Measurements from ENCODE around the gene ACSS2. TPM values are rescaled to one million over a fixed set of nuclear protein-coding genes. Genes with fewer than 3 reads are reported as not detected.
A peak's percentile ranks its signal among the peaks of the same experiment; 100 is the strongest.
"Not testable (repeated sequence)": the region's sequence is repeated elsewhere in the genome, so short reads cannot be mapped to it uniquely, and the experiment has no call there.

The ACSS2 gene
- total RNA-seq, 4 donors from 2014 or later, result 48.5 to 89.6 (median 68.1) TPM

DNA sequence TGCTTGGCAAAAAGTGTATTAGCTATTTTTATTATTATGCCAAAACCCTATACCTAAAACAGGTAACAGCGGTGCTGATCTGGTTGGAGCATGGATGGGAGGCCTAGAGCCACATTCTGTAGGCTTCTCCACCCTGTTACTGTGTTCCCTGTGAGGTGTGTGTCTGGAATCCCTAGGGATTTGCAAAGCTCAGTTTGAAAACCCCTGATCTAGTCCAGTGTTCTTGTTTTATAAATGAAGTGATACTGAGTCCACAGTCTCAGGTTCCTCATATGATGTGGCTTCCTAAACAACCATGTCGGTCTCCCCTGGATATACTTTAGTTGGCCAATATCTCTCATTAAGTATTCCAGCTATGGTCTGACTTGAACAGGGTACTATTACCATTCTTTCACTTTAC is 16.3 kb downstream of the ACSS2 start:
- no peak overlapping the region for H3K27ac ChIP-seq
- no peak overlapping the region for H3K4me3 ChIP-seq (replicated peaks in 1 of 3)
- peaks cover 0 to 6% of the 10 kb centered on the region in 2 donors for H3K4me1 ChIP-seq
- DNase-seq, result no peak
- H3K9me3 ChIP-seq, result no peaks in the 10 kb centered on the region
- H3K27me3 ChIP-seq, result no peaks in the 10 kb centered on the region
- no peaks in the 10 kb centered on the region for H3K36me3 ChIP-seq
- intact Hi-C loops (cut with DNase I), result no loop called here
- 97 to 100% methylated on average over 2 of the region's 2 CpGs for WGBS, 2 donors
- TF ChIP-seq, protein P1, sequence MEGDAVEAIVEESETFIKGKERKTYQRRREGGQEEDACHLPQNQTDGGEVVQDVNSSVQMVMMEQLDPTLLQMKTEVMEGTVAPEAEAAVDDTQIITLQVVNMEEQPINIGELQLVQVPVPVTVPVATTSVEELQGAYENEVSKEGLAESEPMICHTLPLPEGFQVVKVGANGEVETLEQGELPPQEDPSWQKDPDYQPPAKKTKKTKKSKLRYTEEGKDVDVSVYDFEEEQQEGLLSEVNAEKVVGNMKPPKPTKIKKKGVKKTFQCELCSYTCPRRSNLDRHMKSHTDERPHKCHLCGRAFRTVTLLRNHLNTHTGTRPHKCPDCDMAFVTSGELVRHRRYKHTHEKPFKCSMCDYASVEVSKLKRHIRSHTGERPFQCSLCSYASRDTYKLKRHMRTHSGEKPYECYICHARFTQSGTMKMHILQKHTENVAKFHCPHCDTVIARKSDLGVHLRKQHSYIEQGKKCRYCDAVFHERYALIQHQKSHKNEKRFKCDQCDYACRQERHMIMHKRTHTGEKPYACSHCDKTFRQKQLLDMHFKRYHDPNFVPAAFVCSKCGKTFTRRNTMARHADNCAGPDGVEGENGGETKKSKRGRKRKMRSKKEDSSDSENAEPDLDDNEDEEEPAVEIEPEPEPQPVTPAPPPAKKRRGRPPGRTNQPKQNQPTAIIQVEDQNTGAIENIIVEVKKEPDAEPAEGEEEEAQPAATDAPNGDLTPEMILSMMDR (IDR thresholded peaks at IDR 0.05), result no peak
- TF ChIP-seq POLR2A (IDR thresholded peaks at IDR 0.05), result no peak

DNA sequence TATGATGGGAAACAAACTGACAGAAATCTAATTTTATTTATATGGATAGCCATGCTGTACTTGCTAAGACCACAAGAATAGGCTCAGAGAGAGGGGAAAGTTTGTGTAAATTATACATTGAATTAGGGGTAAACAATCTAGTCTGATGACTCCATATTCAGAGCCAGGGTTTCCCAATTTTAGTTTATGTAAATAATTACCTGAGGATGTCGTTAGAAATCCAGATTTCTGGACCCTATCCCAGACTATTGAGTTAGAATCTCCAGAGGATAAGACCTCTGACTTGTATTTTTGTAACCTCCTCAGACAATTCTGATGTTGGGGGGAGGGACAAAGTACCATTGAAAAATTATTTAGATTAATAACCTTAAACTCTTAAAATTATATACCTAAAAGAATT is 18.3 kb downstream of the ACSS2 start:
- Histone ChIP-seq H3K27me3 (no peaks in the 10 kb centered on the region), H3K36me3 (no peaks in the 10 kb centered on the region), H3K27ac (no peak overlapping the region), H3K4me1 (peaks cover 0 to 6% of the 10 kb centered on the region in 2 donors), H3K4me3 (replicated peaks in 1 of 3) (no peak overlapping the region), H3K9me3 (no peaks in the 10 kb centered on the region)
- no peak for DNase-seq
- no peak for TF ChIP-seq POLR2A (IDR thresholded peaks at IDR 0.05)
- TF ChIP-seq, protein P1 (IDR thresholded peaks at IDR 0.05), result no peak
- 50 to 51% methylated on average over 1 of the region's 1 CpG for WGBS, 2 donors
- intact Hi-C loops (cut with DNase I), result no loop called here

DNA sequence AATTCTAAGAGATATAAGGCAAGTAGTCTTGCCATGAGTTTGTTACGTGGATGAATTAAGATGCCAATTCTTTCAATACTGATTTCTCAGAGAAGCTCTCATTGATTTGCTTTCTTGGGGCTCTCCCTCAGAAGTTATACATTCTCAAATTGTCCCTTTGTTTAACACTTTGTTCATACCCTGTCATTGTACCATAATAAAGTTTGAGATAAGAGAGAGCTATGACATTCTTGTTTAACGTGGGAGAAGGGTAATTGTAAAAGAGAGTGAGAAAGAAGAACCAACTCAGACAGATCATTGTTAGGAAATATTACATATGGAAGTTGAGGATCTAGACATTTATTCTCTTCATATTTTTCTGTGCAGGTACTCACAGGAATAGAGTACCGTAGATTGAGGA is 19.1 kb downstream of the ACSS2 start:
- Histone ChIP-seq H3K4me3 (replicated peaks in 1 of 3) (no peak overlapping the region), H3K9me3 (no peaks in the 10 kb centered on the region), H3K27me3 (no peaks in the 10 kb centered on the region), H3K4me1 (peaks cover 0 to 6% of the 10 kb centered on the region in 2 donors), H3K27ac (no peak overlapping the region), H3K36me3 (no peaks in the 10 kb centered on the region)
- WGBS, 2 donors, result 90 to 92% methylated on average over 3 of the region's 3 CpGs
- intact Hi-C loops (cut with DNase I), result no loop called here
- TF ChIP-seq, protein P1 (IDR thresholded peaks at IDR 0.05), result no peak
- TF ChIP-seq POLR2A (IDR thresholded peaks at IDR 0.05), result no peak
- no peak for DNase-seq

DNA sequence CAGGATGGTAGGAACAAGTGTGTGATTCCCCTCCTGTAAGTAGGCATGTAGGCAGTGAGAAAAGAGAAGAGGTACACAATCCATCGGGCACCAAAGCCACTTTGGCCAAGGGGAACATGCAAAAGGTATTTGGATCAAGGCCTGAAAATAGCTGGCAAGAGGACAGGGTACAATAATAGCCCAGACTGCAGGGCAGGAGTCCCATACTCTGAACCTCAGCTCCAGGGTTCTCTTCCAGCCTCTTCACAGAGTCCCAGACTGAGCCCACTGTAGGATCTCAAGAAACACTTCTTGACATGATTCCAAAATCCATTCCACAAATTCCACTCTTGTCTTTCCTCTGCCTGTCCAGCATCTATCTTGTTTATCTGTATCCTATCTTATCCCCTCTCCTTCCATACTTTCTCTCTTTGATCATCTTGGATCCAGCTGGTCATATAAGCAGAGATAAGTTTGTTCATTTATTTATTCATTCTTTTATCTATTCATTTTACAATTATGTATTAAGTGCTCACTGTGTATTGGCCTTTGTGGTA is 19.7 kb downstream of the ACSS2 start:
- H3K27me3 ChIP-seq, result no peaks in the 10 kb centered on the region
- H3K4me1 ChIP-seq, result peaks cover 0 to 6% of the 10 kb centered on the region in 2 donors
- DNase-seq, result peak in 1 of 2 donors; percentile 13
- no peak overlapping the region for H3K4me3 ChIP-seq (replicated peaks in 1 of 3)
- TF ChIP-seq, protein P1 (IDR thresholded peaks at IDR 0.05), result no peak
- TF ChIP-seq POLR2A (IDR thresholded peaks at IDR 0.05), result no peak
- WGBS, 2 donors, result 23 to 35% methylated on average over 1 of the region's 1 CpG
- intact Hi-C loops (cut with DNase I), result no loop called here
- H3K36me3 ChIP-seq, result no peaks in the 10 kb centered on the region
- no peaks in the 10 kb centered on the region for H3K9me3 ChIP-seq
- no peak overlapping the region for H3K27ac ChIP-seq

DNA sequence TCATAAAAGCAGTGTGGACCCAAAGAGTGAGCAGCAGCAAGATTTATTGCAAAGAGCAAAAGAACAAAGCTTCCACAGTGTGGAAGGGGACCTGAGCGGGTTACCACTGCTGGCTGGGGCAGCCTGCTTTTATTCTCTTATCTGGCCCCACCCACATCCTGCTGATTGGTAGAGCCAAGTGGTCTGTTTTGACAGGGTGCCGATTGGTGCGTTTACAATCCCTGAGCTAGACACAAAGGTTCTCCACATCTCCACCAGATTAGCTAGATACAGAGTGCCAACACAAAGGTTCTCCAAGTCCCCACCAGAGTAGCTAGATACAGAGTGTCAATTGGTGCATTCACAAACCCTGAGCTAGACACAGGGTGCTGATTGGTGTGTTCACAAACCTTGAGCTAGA is 21.7 kb downstream of the ACSS2 start:
- intact Hi-C loops (cut with DNase I); H3K27me3 ChIP-seq; DNase-seq; H3K4me1 ChIP-seq; H3K9me3 ChIP-seq; H3K27ac ChIP-seq; H3K4me3 ChIP-seq (replicated peaks in 1 of 3); H3K36me3 ChIP-seq: not testable (repeated sequence)
- WGBS, 2 donors, result 85 to 90% methylated on average over 3 of the region's 3 CpGs

DNA sequence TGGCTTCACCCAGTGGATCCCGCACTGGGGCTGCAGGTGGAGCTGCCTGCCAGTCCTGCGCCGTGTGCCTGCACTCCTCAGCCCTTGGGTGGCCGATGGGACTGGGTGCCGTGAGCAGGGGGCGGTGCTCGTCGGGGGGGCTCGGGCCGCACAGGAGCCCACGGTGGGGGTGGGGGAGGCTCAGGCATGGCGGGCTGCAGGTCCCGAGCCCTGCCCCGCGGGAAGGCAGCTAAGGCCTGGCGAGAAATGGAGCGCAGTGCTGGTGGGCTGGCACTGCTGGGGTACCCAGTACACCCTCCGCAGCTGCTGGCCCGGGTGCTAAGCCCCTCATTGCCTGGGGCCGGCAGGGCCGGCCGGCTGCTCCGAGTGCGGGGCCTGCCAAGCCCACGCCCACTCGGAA is 22.3 kb downstream of the ACSS2 start:
- WGBS, 2 donors, result 95 to 100% methylated on average over 4 of the region's 26 CpGs
- H3K4me3 ChIP-seq (replicated peaks in 1 of 3); H3K4me1 ChIP-seq; H3K27me3 ChIP-seq; H3K36me3 ChIP-seq; intact Hi-C loops (cut with DNase I); DNase-seq; H3K9me3 ChIP-seq; H3K27ac ChIP-seq: not testable (repeated sequence)
